ENCODE results near the gene MYO7A. TPM values are rescaled to one million over a fixed set of nuclear protein-coding genes. Genes with fewer than 3 reads are reported as not detected.

MYO7A gene
- total RNA-seq, result 10 to 100 TPM; 15.2 to 22.7 TPM

DNA sequence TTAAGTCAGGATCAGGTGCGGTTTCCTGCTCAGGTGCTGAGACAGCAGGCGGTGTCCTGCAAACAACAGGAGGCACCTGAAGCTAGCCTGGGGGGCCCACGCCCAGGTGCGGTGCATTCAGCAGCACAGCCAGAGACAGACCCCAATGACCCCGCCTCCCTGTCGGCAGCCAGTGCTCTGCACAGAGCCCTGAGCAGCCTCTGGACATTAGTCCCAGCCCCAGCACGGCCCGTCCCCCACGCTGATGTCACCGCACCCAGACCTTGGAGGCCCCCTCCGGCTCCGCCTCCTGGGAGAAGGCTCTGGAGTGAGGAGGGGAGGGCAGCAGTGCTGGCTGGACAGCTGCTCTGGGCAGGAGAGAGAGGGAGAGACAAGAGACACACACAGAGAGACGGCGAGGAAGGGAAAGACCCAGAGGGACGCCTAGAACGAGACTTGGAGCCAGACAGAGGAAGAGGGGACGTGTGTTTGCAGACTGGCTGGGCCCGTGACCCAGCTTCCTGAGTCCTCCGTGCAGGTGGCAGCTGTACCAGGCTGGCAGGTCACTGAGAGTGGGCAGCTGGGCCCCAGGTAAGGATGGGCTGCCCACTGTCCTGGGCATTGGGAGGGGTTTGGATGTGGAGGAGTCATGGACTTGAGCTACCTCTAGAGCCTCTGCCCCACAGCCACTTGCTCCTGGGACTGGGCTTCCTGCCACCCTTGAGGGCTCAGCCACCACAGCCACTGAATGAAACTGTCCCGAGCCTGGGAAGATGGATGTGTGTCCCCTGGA lies at the start of gene MYO7A:
TSS of gene MYO7A (plus strand) at position 327 of the 772 bp plus-strand sequence. CDS start 2,389 bp downstream, outside the sequence.
- DNase-seq (ENCODE audit: low spot score) (no peak), ATAC-seq (ENCODE audit: insufficient number of reproducible peaks, low FRiP score, low read depth) (no peak)
- H3K4me3 ChIP-seq, result peak within 1 kb of the TSS; percentile 76
- peaks cover 18 to 38% of the 10 kb centered on the region in 2 donors for H3K4me1 ChIP-seq (ENCODE audit: control insufficient read depth in 1 of 2, low read depth in 2 of 2)
- TF ChIP-seq, protein P1, sequence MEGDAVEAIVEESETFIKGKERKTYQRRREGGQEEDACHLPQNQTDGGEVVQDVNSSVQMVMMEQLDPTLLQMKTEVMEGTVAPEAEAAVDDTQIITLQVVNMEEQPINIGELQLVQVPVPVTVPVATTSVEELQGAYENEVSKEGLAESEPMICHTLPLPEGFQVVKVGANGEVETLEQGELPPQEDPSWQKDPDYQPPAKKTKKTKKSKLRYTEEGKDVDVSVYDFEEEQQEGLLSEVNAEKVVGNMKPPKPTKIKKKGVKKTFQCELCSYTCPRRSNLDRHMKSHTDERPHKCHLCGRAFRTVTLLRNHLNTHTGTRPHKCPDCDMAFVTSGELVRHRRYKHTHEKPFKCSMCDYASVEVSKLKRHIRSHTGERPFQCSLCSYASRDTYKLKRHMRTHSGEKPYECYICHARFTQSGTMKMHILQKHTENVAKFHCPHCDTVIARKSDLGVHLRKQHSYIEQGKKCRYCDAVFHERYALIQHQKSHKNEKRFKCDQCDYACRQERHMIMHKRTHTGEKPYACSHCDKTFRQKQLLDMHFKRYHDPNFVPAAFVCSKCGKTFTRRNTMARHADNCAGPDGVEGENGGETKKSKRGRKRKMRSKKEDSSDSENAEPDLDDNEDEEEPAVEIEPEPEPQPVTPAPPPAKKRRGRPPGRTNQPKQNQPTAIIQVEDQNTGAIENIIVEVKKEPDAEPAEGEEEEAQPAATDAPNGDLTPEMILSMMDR (IDR thresholded peaks at IDR 0.05), result no peak
- H3K27ac ChIP-seq, result no peak within 1 kb of the TSS
- H3K36me3 ChIP-seq, result no peaks in the 10 kb centered on the region
- no peaks in the 10 kb centered on the region for H3K27me3 ChIP-seq (replicated peaks; ENCODE audit: insufficient read depth)
- H3K9me3 ChIP-seq, result no peaks in the 10 kb centered on the region

- H3K9me3 ChIP-seq, result no peaks in the 10 kb centered on the region
- no peaks in the 10 kb centered on the region for H3K27me3 ChIP-seq (replicated peaks; ENCODE audit: insufficient read depth)
- TF ChIP-seq, protein P1 (IDR thresholded peaks at IDR 0.05), result no peak
- peaks cover 3 to 14% of the 10 kb centered on the region in 2 donors for H3K4me1 ChIP-seq (ENCODE audit: control insufficient read depth in 1 of 2, low read depth in 2 of 2)
- H3K4me3 ChIP-seq, result no peak overlapping the region
- H3K36me3 ChIP-seq, result no peaks in the 10 kb centered on the region
- no peak overlapping the region for H3K27ac ChIP-seq
- ATAC-seq (ENCODE audit: insufficient number of reproducible peaks, low FRiP score, low read depth) (no peak), DNase-seq (ENCODE audit: low spot score) (no peak)
Observed at GRCh38 chr11:77079666-77080065, 48.4 kb upstream of the MYO7A start.

DNA sequence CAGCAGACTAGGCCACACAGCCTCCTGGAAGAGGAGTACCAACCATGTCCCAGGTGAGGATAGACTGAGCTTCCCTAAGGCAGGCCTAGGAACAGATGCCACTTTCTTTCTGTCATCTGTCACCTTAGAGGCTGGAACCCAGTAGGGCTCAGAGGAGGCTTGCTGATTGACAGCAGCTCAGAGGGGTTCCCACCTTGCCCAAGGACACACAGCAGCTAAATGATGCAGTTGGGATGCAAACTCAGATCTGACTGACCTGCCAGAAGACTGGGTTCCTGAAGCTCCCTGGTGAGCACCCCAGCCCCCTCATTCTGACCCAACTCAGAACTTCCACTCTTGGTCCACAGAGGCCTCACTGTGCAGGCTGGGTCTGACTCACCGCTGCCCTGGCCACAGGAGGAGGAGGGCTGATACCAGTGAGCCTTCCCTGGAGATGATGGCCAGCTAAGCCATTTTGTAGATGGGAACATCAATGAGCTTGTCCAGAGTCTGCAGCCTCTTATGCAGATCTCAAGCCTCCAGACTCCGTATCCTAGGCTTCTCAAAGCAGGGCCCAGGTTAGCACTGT lies 47.3 kb upstream of the MYO7A start:
- no peak overlapping the region for H3K4me3 ChIP-seq
- H3K27me3 ChIP-seq (replicated peaks; ENCODE audit: insufficient read depth), result no peaks in the 10 kb centered on the region
- ATAC-seq (ENCODE audit: insufficient number of reproducible peaks, low FRiP score, low read depth), result no peak
- peak; percentile 1 for DNase-seq (ENCODE audit: low spot score)
- TF ChIP-seq, protein P1 (IDR thresholded peaks at IDR 0.05), result no peak
- peaks cover 3 to 9% of the 10 kb centered on the region in 2 donors for H3K4me1 ChIP-seq (ENCODE audit: control insufficient read depth in 1 of 2, low read depth in 2 of 2)
- H3K27ac ChIP-seq, result no peak overlapping the region
- H3K36me3 ChIP-seq, result no peaks in the 10 kb centered on the region
- H3K9me3 ChIP-seq, result no peaks in the 10 kb centered on the region

- Histone ChIP-seq H3K9me3 (no peaks in the 10 kb centered on the region), H3K36me3 (no peaks in the 10 kb centered on the region), H3K27ac (no peak overlapping the region), H3K4me3 (no peak overlapping the region), H3K4me1 (ENCODE audit: control insufficient read depth in 1 of 2, low read depth in 2 of 2) (peaks cover 3 to 9% of the 10 kb centered on the region in 2 donors), H3K27me3 (replicated peaks; ENCODE audit: insufficient read depth) (no peaks in the 10 kb centered on the region)
- ATAC-seq (ENCODE audit: insufficient number of reproducible peaks, low FRiP score, low read depth), result no peak
- peak; percentile 1 for DNase-seq (ENCODE audit: low spot score)
- TF ChIP-seq, protein P1 (IDR thresholded peaks at IDR 0.05), result no peak
Observed at GRCh38 chr11:77081381-77081851, 46.6 kb upstream of the MYO7A start.

Measured in thoracic aorta (tissue), 2 donors.